Vagina (tissue), 2 donors: ENCODE results near the gene TTC32.

ENCODE experiments used
- POLR2A ChIP-seq, 2 donors: fragments of 450-650 bp; IDR thresholded peaks; one replicate each; pipeline ENCODE4 v1.6.1; 2017; ENCODE audit warnings: antibody characterized with exemption in 2 of 2, mild to moderate bottlenecking in 2 of 2, moderate library complexity in 2 of 2
- POLR2AphosphoS5 ChIP-seq, 2 donors: sonication (generic); formaldehyde crosslinking; IDR thresholded peaks; one replicate each; pipeline ENCODE4 v1.9.0; 2017; ENCODE audit warnings: antibody characterized with exemption in 2 of 2, mild to moderate bottlenecking in 2 of 2, low read depth in 1 of 2; ENCODE audit not compliant: insufficient read depth in 1 of 2

DNA sequence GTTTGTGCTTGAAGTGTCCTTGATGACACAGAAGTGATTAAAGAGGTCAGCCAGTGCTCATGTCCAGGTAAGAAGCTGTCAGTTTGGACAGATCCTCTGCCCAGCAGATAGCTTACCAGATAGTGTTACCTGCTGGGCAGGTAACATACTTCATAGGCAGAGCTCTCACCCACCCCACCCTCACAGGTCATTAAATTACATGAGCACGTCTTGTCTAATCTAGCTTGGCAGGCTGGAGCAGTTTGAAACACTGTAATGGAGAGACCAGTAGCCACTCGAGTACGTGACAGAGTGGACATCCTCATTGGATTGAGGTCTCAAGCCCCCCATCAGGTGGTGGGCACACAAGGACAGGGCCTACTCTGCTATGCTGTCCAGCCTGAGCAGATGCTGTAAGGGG is 27.1 kb downstream of the TTC32 start:
- no peak for TF ChIP-seq POLR2A (IDR thresholded peaks at IDR 0.05)
- TF ChIP-seq POLR2AphosphoS5 (IDR thresholded peaks at IDR 0.05; ENCODE audit: insufficient read depth in 1 of 2, low read depth in 1 of 2): no peak
